Spleen (tissue), 11 donors: ENCODE data around the gene DUSP15. TPM values are rescaled to one million over a fixed set of nuclear protein-coding genes. Genes with fewer than 3 reads are reported as not detected.

ENCODE experiments used
- DNase-seq: peaks from one replicate; pipeline ENCODE4 v3.0.0-alpha.2; 2020
- H3K27ac ChIP-seq, 8 donors: fragments of 200-600 bp; sonication (generic) in 7 of 8; 1 replicate in 4 of 8; 2 replicates in 4 of 8; pipeline versions ENCODE4 v1.5.0 to v1.8.0; 2016 to 2021; ENCODE audit warnings: inconsistent platforms in 4 of 8, mild to moderate bottlenecking in 4 of 8, moderate library complexity in 1 of 8
- H3K27me3 ChIP-seq, 7 donors: fragments of 200-600 bp; sonication (generic) in 6 of 7; replicated peaks in 1 of 7; 1 replicate in 4 of 7; 2 replicates in 3 of 7; pipeline versions ENCODE4 v1.5.0 to v1.8.0; 2016 to 2021; ENCODE audit warnings: inconsistent platforms in 3 of 7, mild to moderate bottlenecking in 1 of 7
- H3K36me3 ChIP-seq, 6 donors: fragments of 200-600 bp; sonication (generic) in 5 of 6; 1 replicate in 4 of 6; 2 replicates in 2 of 6; pipeline versions ENCODE4 v1.5.0 to v1.8.0; 2016 to 2021; ENCODE audit warnings: inconsistent platforms in 2 of 6
- H3K4me1 ChIP-seq, 6 donors: fragments of 200-600 bp; sonication (generic) in 5 of 6; 1 replicate in 3 of 6; 2 replicates in 3 of 6; pipeline versions ENCODE4 v1.5.0 to v1.8.0; 2016 to 2021; ENCODE audit warnings: inconsistent platforms in 3 of 6
- H3K4me3 ChIP-seq, 8 donors: fragments of 200-600 bp; sonication (generic) in 7 of 8; 1 replicate in 4 of 8; 2 replicates in 4 of 8; pipeline versions ENCODE4 v1.5.0 to v1.8.0; 2016 to 2021; ENCODE audit warnings: inconsistent platforms in 4 of 8, mild to moderate bottlenecking in 4 of 8, moderate library complexity in 2 of 8
- H3K9me3 ChIP-seq, 8 donors: fragments of 200-600 bp; sonication (generic) in 7 of 8; 1 replicate in 4 of 8; 2 replicates in 4 of 8; pipeline versions ENCODE4 v1.5.0 to v1.8.0; 2016 to 2021; ENCODE audit warnings: inconsistent platforms in 4 of 8
- POLR2A ChIP-seq, 3 donors: fragments of 450-650 bp; IDR thresholded peaks; one replicate each; pipeline ENCODE4 v1.5.1; 2017; ENCODE audit warnings: antibody characterized with exemption in 3 of 3, mild to moderate bottlenecking in 1 of 3
- POLR2AphosphoS5 ChIP-seq, 3 donors: sonication (generic); formaldehyde crosslinking; IDR thresholded peaks; one replicate each; pipeline ENCODE4 v1.5.1; 2017; ENCODE audit warnings: antibody characterized with exemption in 3 of 3
- WGBS, 5 donors: extraction: QIAGEN DNeasy Blood & Tissue Kit in 3 of 5; methylation state at CpG; one replicate each; pipeline versions ENCODE4 v1.1.5 to v1.1.7; 2013 to 2018; 5-methylcytosine and 5-hydroxymethylcytosine counted together
- intact Hi-C: fragments of 100-400 bp; cut with DNase I; formaldehyde crosslinking; loops from one replicate; pipeline ENCODE4 v1.15.0; 2023; ENCODE audit warnings: low total_unique reads
- polyA plus RNA-seq, 3 donors: library from polyadenylated mRNA; stranded (reverse); fragments of 200-250 nt; gene quantifications; one replicate each; pipeline ENCODE4 v1.2.1, GENCODE V29; 2013
- total RNA-seq, 7 donors: library from RNA; depleted of rRNA in 3 of 7; stranded (reverse); fragments of >200 nt in 3 of 7; fragmentation: NEBNext Ultra II Directional in 4 of 7; extraction: Animal tissue kit (Norgen Biotek cat#: 25700) in 4 of 7; gene quantifications; one replicate each; pipeline versions ENCODE4 v1.1.0 to v1.2.1, GENCODE V29; 2016 to 2021
- TF ChIP-seq, protein P1 (sequence below), 11 experiments: fragments of 200-600 bp in 7 of 11; fragments of 450-650 bp in 4 of 11; sonication (generic) in 4 of 11; IDR thresholded peaks in 8 of 11; conservative IDR thresholded peaks in 3 of 11; 1 replicate in 7 of 11; 2 replicates in 4 of 11; pipeline versions ENCODE4 v1.4.0 to v1.8.0; 2016 to 2021; ENCODE audit warnings: antibody characterized with exemption in 11 of 11, inconsistent platforms in 4 of 11, mild to moderate bottlenecking in 1 of 11
- donor health status: healthy with polysubstance abuse.
- donor health status: DM: no; HTN: no; CAD: no; lungs with moderate emphysema.
- donor health status: DM: no; HTN: no; CAD: no.
- donor health status: Bipolar disorder and iron deficiency.
- donor health status: healthy.
- donor health status: DM: no; HTN: no; CAD: no.
- donor health status: DM: yes; HTN: yes; CAD: no.

Gene DUSP15
- total and polyA plus RNA-seq, 10 donors, result 0.69 to 7.3 (median 2.3) TPM

DNA sequence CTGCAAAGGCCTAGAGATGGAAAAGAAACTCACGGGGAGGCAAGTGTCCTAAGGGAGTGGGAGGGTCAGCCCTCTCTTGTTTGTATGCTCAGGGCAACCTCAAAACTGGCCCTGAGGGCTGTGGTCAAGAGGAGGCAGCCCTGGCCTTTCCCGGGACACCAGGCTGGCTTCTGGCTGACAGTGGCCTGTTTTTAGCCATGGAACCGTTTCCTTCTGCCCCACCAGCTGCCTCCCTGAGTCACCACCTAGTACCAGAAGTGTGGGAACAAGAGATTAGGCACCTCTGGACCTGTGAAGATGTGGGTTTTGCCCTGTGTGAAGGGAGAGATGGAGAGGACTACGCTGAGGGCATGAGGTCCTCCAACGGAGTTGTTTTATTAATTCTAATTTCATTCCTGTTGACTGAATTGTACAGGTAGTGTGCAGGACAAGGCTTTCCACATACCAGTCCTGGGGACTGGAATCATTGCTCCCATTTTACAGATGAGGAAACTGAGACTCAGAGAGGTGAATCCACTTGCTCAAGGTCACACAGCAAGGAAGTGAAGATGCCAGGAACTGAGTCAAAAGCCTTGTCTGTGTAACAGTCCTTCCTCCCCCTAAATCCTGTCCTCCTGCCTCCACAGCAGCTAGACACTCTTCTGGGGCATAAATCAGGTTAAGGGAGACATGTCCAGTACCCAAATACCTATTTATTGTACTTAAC, 30.4 kb downstream of the DUSP15 start:
- TF ChIP-seq, protein P1, sequence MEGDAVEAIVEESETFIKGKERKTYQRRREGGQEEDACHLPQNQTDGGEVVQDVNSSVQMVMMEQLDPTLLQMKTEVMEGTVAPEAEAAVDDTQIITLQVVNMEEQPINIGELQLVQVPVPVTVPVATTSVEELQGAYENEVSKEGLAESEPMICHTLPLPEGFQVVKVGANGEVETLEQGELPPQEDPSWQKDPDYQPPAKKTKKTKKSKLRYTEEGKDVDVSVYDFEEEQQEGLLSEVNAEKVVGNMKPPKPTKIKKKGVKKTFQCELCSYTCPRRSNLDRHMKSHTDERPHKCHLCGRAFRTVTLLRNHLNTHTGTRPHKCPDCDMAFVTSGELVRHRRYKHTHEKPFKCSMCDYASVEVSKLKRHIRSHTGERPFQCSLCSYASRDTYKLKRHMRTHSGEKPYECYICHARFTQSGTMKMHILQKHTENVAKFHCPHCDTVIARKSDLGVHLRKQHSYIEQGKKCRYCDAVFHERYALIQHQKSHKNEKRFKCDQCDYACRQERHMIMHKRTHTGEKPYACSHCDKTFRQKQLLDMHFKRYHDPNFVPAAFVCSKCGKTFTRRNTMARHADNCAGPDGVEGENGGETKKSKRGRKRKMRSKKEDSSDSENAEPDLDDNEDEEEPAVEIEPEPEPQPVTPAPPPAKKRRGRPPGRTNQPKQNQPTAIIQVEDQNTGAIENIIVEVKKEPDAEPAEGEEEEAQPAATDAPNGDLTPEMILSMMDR (IDR thresholded peaks at IDR 0.05 in 8 of 11, conservative IDR thresholded peaks at IDR 0.05 in 3 of 11), result no peak
- no peak for TF ChIP-seq POLR2AphosphoS5 (IDR thresholded peaks at IDR 0.05)
- TF ChIP-seq POLR2A (IDR thresholded peaks at IDR 0.05), result no peak
- H3K4me3 ChIP-seq, result no peak overlapping the region
- H3K4me1 ChIP-seq, result peaks cover 15 to 93% (median 43%) of the 10 kb centered on the region in 6 donors
- WGBS, 5 donors, result 65 to 76% (median 69%) methylated on average over 5 of the region's 5 CpGs
- no peaks in the 10 kb centered on the region for H3K9me3 ChIP-seq
- no peaks in the 10 kb centered on the region for H3K27me3 ChIP-seq
- H3K27ac ChIP-seq, result no peak overlapping the region
- no peak for DNase-seq
- H3K36me3 ChIP-seq, result no peaks in the 10 kb centered on the region
- intact Hi-C loops, result no loop called here

DNA sequence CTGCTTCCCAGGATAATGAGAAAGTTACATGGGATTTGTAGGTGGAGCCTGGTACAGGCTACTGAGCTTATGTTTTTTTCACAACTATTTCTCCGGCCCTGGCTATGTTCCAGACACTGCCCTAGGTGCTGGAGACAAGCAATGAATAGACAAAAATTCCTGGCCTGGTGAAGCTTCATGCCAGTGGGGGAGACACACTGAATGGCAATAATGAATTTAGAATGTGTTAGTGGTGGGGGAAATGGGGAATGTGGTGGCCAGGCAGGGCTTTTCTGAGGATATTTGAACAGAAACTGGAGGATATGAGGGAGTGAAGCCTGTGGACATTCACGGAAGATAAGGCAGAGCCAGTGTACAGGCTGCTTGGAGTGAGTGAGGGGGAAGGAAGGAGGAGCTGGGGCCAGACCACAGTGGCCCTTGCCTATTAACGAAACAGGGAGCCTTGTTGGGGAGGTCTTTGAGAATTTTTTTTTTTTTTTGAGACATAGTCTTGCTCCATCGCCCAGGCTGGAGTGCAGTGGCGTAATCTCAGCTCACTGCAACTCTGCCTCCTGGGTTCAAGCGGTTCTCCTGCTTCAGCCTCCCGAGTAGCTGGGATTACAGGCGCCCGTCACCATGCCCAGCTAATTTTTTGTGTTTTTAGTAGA, 31.6 kb downstream of the DUSP15 start:
- Histone ChIP-seq H3K27ac (peak overlapping the region in 2 of 8 donors; percentile 29 to 43), H3K4me1 (peaks cover 15 to 95% (median 40%) of the 10 kb centered on the region in 6 donors), H3K27me3 (peaks cover 0 to 4% (median 0%) of the 10 kb centered on the region in 7 donors), H3K4me3 (no peak overlapping the region), H3K9me3 (no peaks in the 10 kb centered on the region), H3K36me3 (no peaks in the 10 kb centered on the region)
- TF ChIP-seq, protein P1 (IDR thresholded peaks at IDR 0.05 in 8 of 11, conservative IDR thresholded peaks at IDR 0.05 in 3 of 11), result no peak
- no peak for TF ChIP-seq POLR2A (IDR thresholded peaks at IDR 0.05)
- no peak for TF ChIP-seq POLR2AphosphoS5 (IDR thresholded peaks at IDR 0.05)
- DNase-seq, result no peak
- intact Hi-C loops, result no loop called here
- WGBS, 5 donors, result 48 to 82% (median 66%) methylated on average over 9 of the region's 9 CpGs

DNA sequence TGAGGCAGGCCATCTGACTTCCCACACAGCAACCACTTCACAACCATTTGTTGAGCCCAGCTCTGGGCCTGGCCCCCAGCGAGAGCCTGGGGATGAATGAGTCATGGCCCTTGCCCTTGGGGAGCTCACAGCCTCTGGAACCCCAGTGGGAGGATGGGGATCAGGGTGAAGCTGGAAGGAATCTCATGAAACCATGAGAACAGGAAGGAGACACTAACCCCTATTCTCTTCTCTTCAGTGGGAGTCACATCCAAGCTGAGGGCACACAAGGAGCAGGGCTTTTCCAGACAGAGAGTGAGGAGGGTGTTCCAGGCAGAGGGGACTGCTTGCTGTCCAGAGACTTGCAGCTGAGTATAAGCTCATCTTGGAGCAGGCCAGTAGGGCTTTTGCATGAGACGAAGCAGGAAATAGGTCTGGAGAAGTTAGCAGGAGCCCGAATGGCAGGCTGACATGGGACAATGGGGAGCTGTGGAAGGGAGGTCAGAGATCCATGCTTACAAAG, 32.4 kb downstream of the DUSP15 start:
- H3K9me3 ChIP-seq, result no peaks in the 10 kb centered on the region
- H3K27me3 ChIP-seq, result peaks cover 0 to 7% (median 0%) of the 10 kb centered on the region in 7 donors
- peak overlapping the region in 4 of 8 donors; percentile 13 to 43 (median 28) for H3K27ac ChIP-seq
- 29 to 67% (median 46%) methylated on average over 3 of the region's 3 CpGs for WGBS, 5 donors
- peaks cover 15 to 95% (median 35%) of the 10 kb centered on the region in 6 donors for H3K4me1 ChIP-seq
- intact Hi-C loops, result no loop called here
- no peak overlapping the region for H3K4me3 ChIP-seq
- peak; percentile 20 for DNase-seq
- TF ChIP-seq POLR2AphosphoS5 (IDR thresholded peaks at IDR 0.05), result no peak
- TF ChIP-seq, protein P1 (IDR thresholded peaks at IDR 0.05 in 8 of 11, conservative IDR thresholded peaks at IDR 0.05 in 3 of 11), result no peak
- no peak for TF ChIP-seq POLR2A (IDR thresholded peaks at IDR 0.05)
- H3K36me3 ChIP-seq, result no peaks in the 10 kb centered on the region
